SKM-1 (cell line): ENCODE results near the gene HOXA10.

ENCODE experiments used
- DNase-seq: peaks from one replicate; lab custom pipeline; 2025; ENCODE audit not compliant: unreplicated experiment; lab: John Stamatoyannopoulos, UW

HOXA10 gene

GRCh38 chr7:27173956-27174873 is at the start of gene HOXA10:
HOXA10 (minus strand) TSS chr7:27174320; CDS start chr7:27174306, 14 bp downstream.
- no peak for DNase-seq

- DNase-seq, result no peak
These were observed 47.2 kb upstream of the HOXA10 start for GRCh38 chr7:27221201-27221797.

GRCh38 chr7:27220440-27220955 is 46.4 kb upstream of the HOXA10 start:
- no peak for DNase-seq

- DNase-seq, result no peak
These were observed 45.7 kb upstream of the HOXA10 start for GRCh38 chr7:27219821-27220220.

- no peak for DNase-seq
These were observed 43.8 kb upstream of the HOXA10 start for GRCh38 chr7:27217951-27218350.

- DNase-seq, result no peak
These were observed 41.2 kb upstream of the HOXA10 start for GRCh38 chr7:27215356-27215755.

- no peak for DNase-seq
These were observed 40.3 kb upstream of the HOXA10 start for GRCh38 chr7:27214239-27214950.

GRCh38 chr7:27213433-27214238 is 39.5 kb upstream of the HOXA10 start:
- no peak for DNase-seq

GRCh38 chr7:27212497-27213432 is 38.6 kb upstream of the HOXA10 start:
- DNase-seq, result no peak

GRCh38 chr7:27211764-27212204 is 37.7 kb upstream of the HOXA10 start:
- no peak for DNase-seq

- no peak for DNase-seq
These were observed 36.9 kb upstream of the HOXA10 start for GRCh38 chr7:27211084-27211446.

GRCh38 chr7:27210441-27211083 is 36.4 kb upstream of the HOXA10 start:
- peak; percentile 45 for DNase-seq

- DNase-seq, result no peak
These were observed 35.9 kb upstream of the HOXA10 start for GRCh38 chr7:27209933-27210440.

- no peak for DNase-seq
These were observed 34.9 kb upstream of the HOXA10 start for GRCh38 chr7:27208998-27209397.

GRCh38 chr7:27207348-27207985 is 33.3 kb upstream of the HOXA10 start:
- DNase-seq, result no peak

- no peak for DNase-seq
These were observed 31.5 kb upstream of the HOXA10 start for GRCh38 chr7:27205325-27206280.

- no peak for DNase-seq
These were observed 30.8 kb upstream of the HOXA10 start for GRCh38 chr7:27204851-27205322.
